ENCODE measurements around the gene ARPC5.

Gene ARPC5

GRCh38 chr1:183602510-183602909, 33.1 kb downstream of the ARPC5 start:
- no peak for TF ChIP-seq CTCF (IDR thresholded peaks at IDR 0.05; ENCODE audit: borderline replicate concordance, insufficient read depth, low read depth, low read length)
- H3K4me3 ChIP-seq (ENCODE audit: low read depth, low read length) = no peak overlapping the region

- no peak overlapping the region for H3K4me3 ChIP-seq (ENCODE audit: low read depth, low read length)
- no peak for TF ChIP-seq CTCF (IDR thresholded peaks at IDR 0.05; ENCODE audit: borderline replicate concordance, insufficient read depth, low read depth, low read length)
These were observed 34.9 kb downstream of the ARPC5 start for GRCh38 chr1:183600634-183601033.

GRCh38 chr1:183600136-183600535, 35.4 kb downstream of the ARPC5 start:
- no peak for TF ChIP-seq CTCF (IDR thresholded peaks at IDR 0.05; ENCODE audit: borderline replicate concordance, insufficient read depth, low read depth, low read length)
- no peak overlapping the region for H3K4me3 ChIP-seq (ENCODE audit: low read depth, low read length)

- no peak overlapping the region for H3K4me3 ChIP-seq (ENCODE audit: low read depth, low read length)
- TF ChIP-seq CTCF (IDR thresholded peaks at IDR 0.05; ENCODE audit: borderline replicate concordance, insufficient read depth, low read depth, low read length) = no peak
These were observed 37.2 kb downstream of the ARPC5 start for GRCh38 chr1:183598386-183598785.

GRCh38 chr1:183597656-183598347, 37.8 kb downstream of the ARPC5 start:
- no peak overlapping the region for H3K4me3 ChIP-seq (ENCODE audit: low read depth, low read length)
- no peak for TF ChIP-seq CTCF (IDR thresholded peaks at IDR 0.05; ENCODE audit: borderline replicate concordance, insufficient read depth, low read depth, low read length)

GRCh38 chr1:183596500-183596899, 39.1 kb downstream of the ARPC5 start:
- no peak overlapping the region for H3K4me3 ChIP-seq (ENCODE audit: low read depth, low read length)
- TF ChIP-seq CTCF (IDR thresholded peaks at IDR 0.05; ENCODE audit: borderline replicate concordance, insufficient read depth, low read depth, low read length) = no peak

- H3K4me3 ChIP-seq (ENCODE audit: low read depth, low read length) = no peak overlapping the region
- TF ChIP-seq CTCF (IDR thresholded peaks at IDR 0.05; ENCODE audit: borderline replicate concordance, insufficient read depth, low read depth, low read length) = no peak
These were observed 40.0 kb downstream of the ARPC5 start for GRCh38 chr1:183595537-183595936.

Measured in GM12875 (cell line).